Osteocyte (in vitro differentiated cells): ENCODE measurements around the gene SC5D. TPM values are rescaled to one million over a fixed set of nuclear protein-coding genes. Genes with fewer than 3 reads are reported as not detected.

ENCODE experiments used
- DNase-seq: peaks from one replicate; pipeline ENCODE4 v3.0.0; 2021; ENCODE audit warnings: mixed read lengths; ENCODE audit not compliant: unreplicated experiment; ENCODE audit errors: extremely low spot score
- H3K27ac Mint-ChIP-seq: one replicate; pipeline ENCODE4 v1.8.0; 2021; ENCODE audit warnings: mild to moderate bottlenecking, mixed read lengths; ENCODE audit not compliant: unreplicated experiment
- H3K27me3 Mint-ChIP-seq: one replicate; pipeline ENCODE4 v1.8.0; 2021; ENCODE audit warnings: mixed read lengths; ENCODE audit not compliant: unreplicated experiment
- H3K36me3 Mint-ChIP-seq: one replicate; pipeline ENCODE4 v1.8.0; 2021; ENCODE audit warnings: mixed read lengths; ENCODE audit not compliant: unreplicated experiment
- H3K4me1 Mint-ChIP-seq: one replicate; pipeline ENCODE4 v1.8.0; 2021; ENCODE audit warnings: mixed read lengths; ENCODE audit not compliant: unreplicated experiment
- H3K4me3 Mint-ChIP-seq: one replicate; pipeline ENCODE4 v1.8.0; 2021; ENCODE audit warnings: mild to moderate bottlenecking, moderate library complexity, mixed read lengths; ENCODE audit not compliant: unreplicated experiment
- H3K9me3 Mint-ChIP-seq: one replicate; pipeline ENCODE4 v1.8.0; 2021; ENCODE audit warnings: mixed read lengths; ENCODE audit not compliant: unreplicated experiment
- total RNA-seq: library from RNA; stranded (reverse); gene quantifications from 2 replicates; pipeline ENCODE4 v1.2.1, GENCODE V29; 2021
- TF ChIP-seq, protein P1 (sequence below): fragments of 200-600 bp; sonication (generic); IDR thresholded peaks from 2 replicates; pipeline ENCODE4 v1.5.0; 2021; ENCODE audit warnings: antibody characterized with exemption, mild to moderate bottlenecking, moderate library complexity

SC5D gene
- total RNA-seq, 1 donor from 2014 or later = 32.3 TPM

DNA sequence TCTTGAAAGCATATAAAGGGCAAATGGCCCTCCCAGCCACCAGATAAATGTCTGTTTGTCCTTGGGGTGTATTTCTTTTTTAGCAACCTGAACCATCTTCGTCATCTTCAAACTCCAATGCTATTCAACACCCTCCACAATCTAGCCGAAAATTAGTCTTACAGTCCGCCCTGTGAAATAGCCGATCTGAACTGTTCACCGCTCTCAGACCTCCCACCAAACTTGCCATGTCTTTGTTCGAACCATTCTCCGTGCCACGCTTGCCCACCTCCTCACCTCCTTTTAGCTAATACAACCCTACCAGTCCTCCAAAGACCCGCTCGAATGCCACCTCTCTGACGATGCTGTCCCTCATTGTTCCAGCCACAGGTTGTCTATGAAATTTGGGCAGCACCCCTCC is 46.0 kb downstream of the SC5D start:
- H3K27me3 Mint-ChIP-seq = peaks cover 27% of the 10 kb centered on the region
- H3K27ac Mint-ChIP-seq = no peak overlapping the region
- DNase-seq = no peak
- TF ChIP-seq, protein P1, sequence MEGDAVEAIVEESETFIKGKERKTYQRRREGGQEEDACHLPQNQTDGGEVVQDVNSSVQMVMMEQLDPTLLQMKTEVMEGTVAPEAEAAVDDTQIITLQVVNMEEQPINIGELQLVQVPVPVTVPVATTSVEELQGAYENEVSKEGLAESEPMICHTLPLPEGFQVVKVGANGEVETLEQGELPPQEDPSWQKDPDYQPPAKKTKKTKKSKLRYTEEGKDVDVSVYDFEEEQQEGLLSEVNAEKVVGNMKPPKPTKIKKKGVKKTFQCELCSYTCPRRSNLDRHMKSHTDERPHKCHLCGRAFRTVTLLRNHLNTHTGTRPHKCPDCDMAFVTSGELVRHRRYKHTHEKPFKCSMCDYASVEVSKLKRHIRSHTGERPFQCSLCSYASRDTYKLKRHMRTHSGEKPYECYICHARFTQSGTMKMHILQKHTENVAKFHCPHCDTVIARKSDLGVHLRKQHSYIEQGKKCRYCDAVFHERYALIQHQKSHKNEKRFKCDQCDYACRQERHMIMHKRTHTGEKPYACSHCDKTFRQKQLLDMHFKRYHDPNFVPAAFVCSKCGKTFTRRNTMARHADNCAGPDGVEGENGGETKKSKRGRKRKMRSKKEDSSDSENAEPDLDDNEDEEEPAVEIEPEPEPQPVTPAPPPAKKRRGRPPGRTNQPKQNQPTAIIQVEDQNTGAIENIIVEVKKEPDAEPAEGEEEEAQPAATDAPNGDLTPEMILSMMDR = no peak
- no peaks in the 10 kb centered on the region for H3K36me3 Mint-ChIP-seq
- no peaks in the 10 kb centered on the region for H3K4me1 Mint-ChIP-seq
- no peaks in the 10 kb centered on the region for H3K9me3 Mint-ChIP-seq
- H3K4me3 Mint-ChIP-seq = no peak overlapping the region

DNA sequence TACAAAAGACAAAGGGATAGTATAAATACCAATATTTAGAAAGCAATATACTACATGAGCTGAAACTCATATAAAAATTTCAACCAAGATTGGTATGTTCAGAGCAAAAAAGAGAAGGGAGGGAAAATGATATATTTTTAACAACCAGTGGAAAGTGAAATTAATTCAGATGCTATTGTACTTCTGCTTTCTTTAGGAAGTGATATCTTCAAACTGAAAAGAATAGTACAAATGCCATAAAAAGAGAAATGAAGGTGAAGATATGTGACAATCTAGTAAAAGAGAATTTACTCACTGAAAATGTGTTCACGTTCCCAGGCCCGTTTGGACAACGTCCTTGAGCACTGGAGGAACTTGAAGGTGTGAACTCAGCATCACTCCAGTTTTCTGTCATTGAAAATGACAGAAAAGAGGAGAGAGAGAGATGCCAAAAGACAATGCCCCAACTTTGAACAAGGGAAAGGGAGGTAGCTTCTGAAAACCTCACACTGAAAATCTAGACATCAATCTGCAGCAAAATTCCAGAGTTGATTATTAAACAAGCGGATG is 47.5 kb downstream of the SC5D start:
- Mint-ChIP-seq H3K27me3 (peaks cover 20% of the 10 kb centered on the region), H3K27ac (no peak overlapping the region), H3K4me3 (no peak overlapping the region), H3K36me3 (no peaks in the 10 kb centered on the region), H3K4me1 (no peaks in the 10 kb centered on the region), H3K9me3 (no peaks in the 10 kb centered on the region)
- no peak for DNase-seq
- TF ChIP-seq, protein P1 = no peak

DNA sequence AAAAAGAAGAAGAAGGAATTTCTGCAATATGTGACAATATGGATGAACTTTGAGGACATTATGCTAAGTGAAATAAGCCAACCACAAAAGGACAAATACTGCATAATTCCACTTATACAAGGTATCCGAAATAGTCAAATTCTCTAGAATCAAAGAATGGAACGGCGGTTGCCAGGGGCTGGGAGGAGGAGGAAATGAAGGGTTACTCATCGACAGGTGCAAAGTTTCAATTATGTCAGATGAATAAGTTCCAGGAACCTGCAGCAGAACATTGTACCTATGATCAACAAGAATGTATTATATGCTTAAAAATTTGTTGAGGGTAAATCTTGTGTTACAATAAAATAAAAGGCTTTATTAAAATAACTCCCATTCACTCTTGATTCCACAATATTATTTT is 49.0 kb downstream of the SC5D start:
- DNase-seq = no peak
- Mint-ChIP-seq H3K4me3 (no peak overlapping the region), H3K27me3 (peaks cover 21% of the 10 kb centered on the region), H3K36me3 (no peaks in the 10 kb centered on the region), H3K9me3 (no peaks in the 10 kb centered on the region), H3K4me1 (no peaks in the 10 kb centered on the region), H3K27ac (no peak overlapping the region)
- TF ChIP-seq, protein P1 = no peak

DNA sequence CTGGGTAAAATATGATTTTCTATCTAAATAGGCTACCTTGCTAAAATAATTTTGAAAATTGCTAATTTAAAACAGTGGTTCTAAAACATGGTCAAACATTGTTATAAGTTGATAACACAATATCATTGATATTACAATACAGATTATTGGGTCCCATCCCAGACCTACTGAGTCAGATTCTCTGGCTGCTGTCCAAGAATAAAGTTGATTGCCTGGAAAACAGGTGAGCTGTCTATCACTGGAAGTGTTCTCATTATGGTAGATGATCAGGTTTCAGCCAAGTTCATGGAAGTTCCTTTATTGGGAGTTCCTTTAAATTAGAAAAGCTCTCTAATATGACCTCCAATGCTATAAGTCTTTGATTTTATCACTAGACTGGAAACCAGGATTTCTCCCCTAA is 52.3 kb downstream of the SC5D start:
- TF ChIP-seq, protein P1 = no peak
- H3K27ac Mint-ChIP-seq = no peak overlapping the region
- no peaks in the 10 kb centered on the region for H3K4me1 Mint-ChIP-seq
- no peak for DNase-seq
- no peak overlapping the region for H3K4me3 Mint-ChIP-seq
- H3K27me3 Mint-ChIP-seq = peaks cover 14% of the 10 kb centered on the region
- no peaks in the 10 kb centered on the region for H3K36me3 Mint-ChIP-seq
- H3K9me3 Mint-ChIP-seq = no peaks in the 10 kb centered on the region

DNA sequence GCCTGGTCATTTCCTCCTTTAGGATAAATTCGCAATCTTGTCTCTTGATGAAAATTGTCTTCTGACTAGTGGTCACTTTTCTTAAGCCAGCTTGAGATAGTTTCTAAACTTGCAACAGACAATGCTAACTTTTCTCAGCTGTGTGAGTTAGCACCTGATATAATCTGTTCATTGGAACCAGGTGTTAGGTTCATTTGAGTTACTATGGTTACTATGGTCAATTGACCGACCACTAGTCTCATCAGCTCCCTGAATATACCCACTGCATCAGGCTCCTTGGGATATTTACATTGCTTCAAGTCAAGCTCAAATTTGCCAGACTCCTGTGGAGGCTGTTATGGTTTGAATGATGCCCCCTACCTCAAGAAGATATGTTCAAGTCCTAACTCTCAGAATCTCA is 54.5 kb downstream of the SC5D start:
- Mint-ChIP-seq H3K4me1 (no peaks in the 10 kb centered on the region), H3K9me3 (no peaks in the 10 kb centered on the region), H3K27ac (no peak overlapping the region), H3K4me3 (no peak overlapping the region), H3K27me3 (peaks cover 14% of the 10 kb centered on the region), H3K36me3 (no peaks in the 10 kb centered on the region)
- TF ChIP-seq, protein P1 = no peak
- no peak for DNase-seq
